PFSK-1 (cell line): Measurements from ENCODE around the gene IP6K1.

Experiments
- FOXP2 ChIP-seq: optimal IDR thresholded peaks from 2 replicates; pipeline ENCODE3; 2011; ENCODE audit warnings: borderline replicate concordance, control low read depth, inconsistent platforms; ENCODE audit not compliant: insufficient read depth; ENCODE audit errors: extremely low read length, extremely low read depth
- POLR2AphosphoS5 ChIP-seq: IDR thresholded peaks from 2 replicates; pipeline ENCODE4 v1.6.1; 2012; ENCODE audit warnings: low read depth, mild to moderate bottlenecking, control low read depth, low read length, moderate library complexity
- REST ChIP-seq, 2 experiments: IDR thresholded peaks; 2 replicates each; pipeline versions ENCODE4 v1.6.1 to v1.8.0; 2011 to 2012; ENCODE audit warnings: low read depth in 2 of 2, low read length in 2 of 2, control low read depth in 1 of 2, inconsistent platforms in 1 of 2, mild to moderate bottlenecking in 1 of 2, moderate library complexity in 1 of 2; ENCODE audit not compliant: insufficient read depth in 1 of 2
- SIN3A ChIP-seq: IDR thresholded peaks from 2 replicates; pipeline ENCODE4 v1.6.1; 2012; ENCODE audit warnings: mild to moderate bottlenecking, low read length, moderate library complexity, borderline replicate concordance; ENCODE audit not compliant: insufficient read depth
- TAF1 ChIP-seq: IDR thresholded peaks from 2 replicates; pipeline ENCODE4 v1.6.1; 2012; ENCODE audit warnings: low read length, control low read depth, borderline replicate concordance; ENCODE audit not compliant: insufficient read depth

IP6K1 gene

GRCh38 chr3:49799105-49799504, 12.8 kb upstream of the IP6K1 start:
- TF ChIP-seq SIN3A (no peak), REST (IDR thresholded peaks at IDR 0.05; ENCODE audit: insufficient read depth in 1 of 2, low read depth in 2 of 2, low read length in 2 of 2) (no peak), TAF1 (no peak), FOXP2 (no peak), POLR2AphosphoS5 (no peak)

- TF ChIP-seq SIN3A (no peak), POLR2AphosphoS5 (no peak), TAF1 (no peak), FOXP2 (no peak), REST (IDR thresholded peaks at IDR 0.05; ENCODE audit: insufficient read depth in 1 of 2, low read depth in 2 of 2, low read length in 2 of 2) (no peak)
Measured at GRCh38 chr3:49794926-49795905, 8.9 kb upstream of the IP6K1 start.

GRCh38 chr3:49794431-49794830, 8.1 kb upstream of the IP6K1 start:
- no peak for TF ChIP-seq REST (IDR thresholded peaks at IDR 0.05; ENCODE audit: insufficient read depth in 1 of 2, low read depth in 2 of 2, low read length in 2 of 2)
- no peak for TF ChIP-seq FOXP2
- no peak for TF ChIP-seq SIN3A
- no peak for TF ChIP-seq TAF1
- no peak for TF ChIP-seq POLR2AphosphoS5

- TF ChIP-seq POLR2AphosphoS5: no peak
- no peak for TF ChIP-seq FOXP2
- no peak for TF ChIP-seq SIN3A
- no peak for TF ChIP-seq REST (IDR thresholded peaks at IDR 0.05; ENCODE audit: insufficient read depth in 1 of 2, low read depth in 2 of 2, low read length in 2 of 2)
- TF ChIP-seq TAF1: no peak
Measured at GRCh38 chr3:49793486-49794085, 7.2 kb upstream of the IP6K1 start.
